NAMALWA (cell line): ENCODE results near the gene KIR2DL3.

Experiments
- DNase-seq: peaks from one replicate; pipeline ENCODE4 v3.0.0-alpha.2; 2015; ENCODE audit warnings: low spot score

The KIR2DL3 gene

GRCh38 chr19:54795758-54796157, 57.4 kb downstream of the KIR2DL3 start:
- DNase-seq, result no peak
